ENCODE data around the gene RBM6. TPM values are rescaled to one million over a fixed set of nuclear protein-coding genes. Genes with fewer than 3 reads are reported as not detected.

The RBM6 gene
- total RNA-seq, 1 donor from 2014 or later = 109 TPM

GRCh38 chr3:49899815-49900214 is 40.1 kb upstream of the RBM6 start:
- Mint-ChIP-seq H3K9me3 (no peaks in the 10 kb centered on the region), H3K36me3 (no peaks in the 10 kb centered on the region), H3K4me1 (ENCODE audit: unreplicated experiment) (no peaks in the 10 kb centered on the region), H3K27me3 (no peaks in the 10 kb centered on the region), H3K27ac (no peak overlapping the region), H3K4me3 (no peak overlapping the region)
- peak; percentile 66 for TF ChIP-seq CTCF (conservative IDR thresholded peaks at IDR 0.05)
- DNase-seq (ENCODE audit: extremely low spot score, unreplicated experiment) = no peak

GRCh38 chr3:49900491-49901153 is 39.3 kb upstream of the RBM6 start:
- Mint-ChIP-seq H3K36me3 (no peaks in the 10 kb centered on the region), H3K4me3 (no peak overlapping the region), H3K9me3 (no peaks in the 10 kb centered on the region), H3K27me3 (no peaks in the 10 kb centered on the region), H3K4me1 (ENCODE audit: unreplicated experiment) (no peaks in the 10 kb centered on the region), H3K27ac (peak overlapping the region; percentile 50)
- DNase-seq (ENCODE audit: extremely low spot score, unreplicated experiment) = no peak
- TF ChIP-seq CTCF (conservative IDR thresholded peaks at IDR 0.05) = no peak

- Mint-ChIP-seq H3K27me3 (no peaks in the 10 kb centered on the region), H3K4me3 (no peak overlapping the region), H3K36me3 (no peaks in the 10 kb centered on the region), H3K27ac (peak overlapping the region; percentile 50), H3K4me1 (ENCODE audit: unreplicated experiment) (peaks cover 5% of the 10 kb centered on the region), H3K9me3 (no peaks in the 10 kb centered on the region)
- DNase-seq (ENCODE audit: extremely low spot score, unreplicated experiment) = no peak
- no peak for TF ChIP-seq CTCF (conservative IDR thresholded peaks at IDR 0.05)
These were observed 38.3 kb upstream of the RBM6 start for GRCh38 chr3:49901366-49902339.

GRCh38 chr3:49902511-49903345 is 37.2 kb upstream of the RBM6 start:
- H3K36me3 Mint-ChIP-seq = no peaks in the 10 kb centered on the region
- no peak overlapping the region for H3K27ac Mint-ChIP-seq
- peaks cover 5% of the 10 kb centered on the region for H3K4me1 Mint-ChIP-seq (ENCODE audit: unreplicated experiment)
- DNase-seq (ENCODE audit: extremely low spot score, unreplicated experiment) = no peak
- no peaks in the 10 kb centered on the region for H3K9me3 Mint-ChIP-seq
- no peak for TF ChIP-seq CTCF (conservative IDR thresholded peaks at IDR 0.05)
- H3K27me3 Mint-ChIP-seq = no peaks in the 10 kb centered on the region
- H3K4me3 Mint-ChIP-seq = no peak overlapping the region

Data from type B pancreatic cell (in vitro differentiated cells).